HG03064 (cell line): Measurements from ENCODE around the gene TMEM229B.

Experiments used
- ATAC-seq: cut with Tn5 transposase; IDR thresholded peaks from one replicate; pipeline ENCODE4 v1.9.1; 2021; ENCODE audit warnings: low read depth; ENCODE audit not compliant: unreplicated experiment

The TMEM229B gene

DNA sequence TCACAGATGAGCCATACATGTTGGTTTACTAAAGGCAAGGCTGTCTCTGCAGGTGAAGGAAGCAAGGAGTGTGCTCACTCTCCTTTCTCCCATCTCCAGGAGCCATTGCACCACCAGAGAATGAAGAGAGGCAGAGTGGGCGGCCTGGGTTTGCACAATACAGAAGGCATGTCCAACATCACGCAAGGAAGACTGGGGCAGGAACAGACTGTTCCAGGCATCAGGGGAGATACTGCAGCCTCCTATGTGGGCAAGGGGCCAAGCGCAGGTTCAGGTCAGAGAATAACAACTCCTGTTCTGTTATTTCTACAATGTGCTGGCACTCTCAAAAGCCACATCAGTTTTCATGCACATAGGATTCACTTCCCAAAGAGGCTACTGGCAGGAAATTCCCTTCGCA lies 1.7 kb upstream of the TMEM229B start:
- ATAC-seq, result no peak

DNA sequence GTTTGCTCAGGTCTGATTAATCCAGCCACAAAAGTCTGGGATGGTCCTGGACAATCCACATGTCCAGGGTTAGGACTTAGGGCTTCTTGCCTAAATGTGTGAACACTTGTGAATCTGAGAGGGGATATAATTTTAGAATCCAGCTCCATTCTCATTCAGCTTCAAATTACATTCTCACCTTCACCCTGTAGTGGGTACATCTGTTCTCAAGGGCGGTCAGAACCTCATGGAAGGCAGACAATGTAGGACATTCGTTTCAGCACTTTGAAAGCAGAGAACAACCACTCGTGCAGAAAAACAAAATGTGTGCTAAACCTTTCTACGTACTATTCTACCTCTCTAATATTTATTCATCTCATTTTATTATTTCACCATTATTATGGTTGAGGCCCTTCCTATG lies 1.2 kb downstream of the TMEM229B start:
- no peak for ATAC-seq

DNA sequence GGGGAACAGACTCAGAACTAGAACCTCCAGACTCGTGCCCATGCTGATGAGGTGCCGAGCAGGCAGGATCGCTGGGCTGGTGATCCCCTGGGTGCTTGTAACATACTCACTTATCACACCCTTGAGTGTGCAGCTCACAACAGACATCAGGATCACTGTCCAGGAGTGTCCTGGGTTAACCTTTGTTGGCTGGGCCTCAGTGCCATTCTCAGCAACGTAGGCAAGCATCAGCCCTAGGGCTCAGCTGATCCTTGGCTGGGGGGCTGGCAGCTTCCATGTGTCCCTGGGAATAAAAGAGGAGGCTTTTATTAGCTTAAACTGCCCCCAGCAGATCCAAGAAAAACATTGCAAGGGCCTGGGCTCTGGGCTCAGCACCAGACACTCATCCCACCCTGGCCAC lies 1.6 kb downstream of the TMEM229B start:
- ATAC-seq, result no peak

DNA sequence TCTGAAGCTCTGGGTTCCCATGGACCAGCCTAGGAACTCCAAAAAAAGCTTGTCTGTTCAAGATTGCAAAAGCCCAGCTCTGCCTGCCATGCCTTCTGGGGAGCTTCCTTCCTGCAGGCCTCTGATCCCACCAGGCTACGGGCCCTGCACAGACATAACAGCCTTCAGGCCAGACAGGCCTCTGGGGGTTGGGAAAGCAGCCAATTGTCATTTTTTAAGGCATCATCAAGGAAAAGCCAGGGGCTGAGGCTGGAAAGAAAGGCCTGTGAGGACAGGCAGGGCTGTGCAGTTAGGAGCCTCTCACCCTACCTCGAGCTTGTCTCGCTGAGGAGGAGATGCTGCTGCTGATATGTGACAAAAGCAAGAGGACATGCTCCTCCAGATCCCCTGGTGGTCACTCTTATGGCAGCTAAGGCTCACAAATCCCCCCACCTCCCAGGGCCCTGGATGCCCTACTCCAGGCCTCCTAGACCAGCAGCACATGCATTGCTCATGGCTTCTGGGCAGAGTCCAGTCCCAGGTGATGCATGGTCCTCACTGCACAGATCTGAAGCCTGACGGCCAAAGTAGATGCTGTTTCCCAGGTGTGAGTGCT lies 2.9 kb downstream of the TMEM229B start:
- no peak for ATAC-seq

DNA sequence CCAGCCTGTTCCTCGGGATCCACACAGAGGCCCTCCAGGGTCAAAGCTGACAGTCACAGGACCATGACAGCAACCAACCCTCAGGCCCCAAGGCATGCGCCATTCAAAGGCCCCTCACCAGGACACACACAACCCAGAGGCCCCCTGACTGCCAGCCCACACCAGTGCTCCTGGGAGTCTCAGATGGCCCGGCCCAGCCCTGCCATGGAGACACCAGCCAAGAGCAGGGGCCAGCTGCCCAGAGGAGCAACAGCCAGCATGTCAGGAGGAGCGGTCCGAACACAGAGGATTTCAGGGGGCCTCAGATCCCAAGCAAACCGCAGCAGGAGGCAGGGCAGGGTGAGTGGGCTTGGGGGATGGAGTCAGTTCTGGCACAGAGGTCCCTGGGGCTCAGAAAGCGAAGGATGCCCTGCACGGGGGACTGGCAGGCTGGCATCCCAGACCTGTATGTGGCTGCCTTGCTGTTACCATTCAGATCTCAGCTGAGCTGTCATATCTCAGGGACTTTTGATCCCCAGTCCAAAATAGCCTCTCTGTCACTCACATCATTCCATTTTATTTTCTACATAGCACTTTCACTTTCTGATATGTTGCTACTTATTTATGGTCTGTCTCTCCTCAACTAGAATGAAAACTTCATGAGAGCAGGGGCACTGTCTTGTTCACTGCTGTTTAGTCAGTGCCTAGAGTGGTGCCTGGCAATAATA lies 4.8 kb downstream of the TMEM229B start:
- no peak for ATAC-seq

DNA sequence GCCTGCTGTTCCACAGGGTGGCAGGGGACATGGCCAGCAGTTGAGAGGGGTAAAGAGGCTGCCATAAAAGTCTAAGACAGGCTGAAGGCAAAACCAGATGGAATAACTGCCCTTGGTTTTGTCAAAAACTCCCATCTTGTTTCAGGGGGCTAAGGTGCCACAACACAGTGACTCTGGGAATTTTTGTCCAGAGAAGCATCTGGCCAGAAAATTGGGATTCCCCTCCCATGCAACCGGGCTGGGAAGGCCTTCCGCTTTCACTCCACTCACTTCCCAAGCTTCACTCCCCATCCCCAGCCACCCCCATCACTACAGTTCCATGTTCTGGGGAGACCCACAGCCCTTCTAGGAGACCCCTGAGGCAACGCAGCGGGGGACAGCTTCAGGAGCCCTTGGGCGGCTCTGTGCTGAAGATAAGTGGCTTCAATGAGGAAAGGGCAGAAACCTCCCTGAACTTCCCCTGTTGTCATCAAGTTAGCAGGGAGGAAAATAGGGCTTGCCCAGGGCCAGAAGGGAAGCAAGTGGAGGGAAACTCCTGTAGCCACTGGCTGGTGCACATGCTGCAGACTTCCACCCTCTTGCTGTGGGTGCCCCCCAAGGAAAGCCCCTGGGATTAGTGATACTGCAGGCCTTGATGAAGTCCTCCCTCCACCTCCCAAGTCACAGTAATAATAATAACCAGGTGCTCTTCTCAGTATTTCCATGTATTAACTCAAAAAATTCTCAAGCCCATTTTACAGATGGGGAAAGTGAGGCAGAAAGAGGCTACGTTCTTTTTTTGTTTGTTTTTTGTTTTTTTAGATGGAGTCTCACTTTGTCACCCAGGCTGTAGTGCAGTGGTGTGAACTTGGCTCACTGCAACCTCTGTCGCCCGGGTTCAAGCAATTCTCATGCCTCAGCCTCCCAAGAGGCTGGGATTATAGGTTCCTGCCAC lies 6.0 kb downstream of the TMEM229B start:
- ATAC-seq, result no peak

DNA sequence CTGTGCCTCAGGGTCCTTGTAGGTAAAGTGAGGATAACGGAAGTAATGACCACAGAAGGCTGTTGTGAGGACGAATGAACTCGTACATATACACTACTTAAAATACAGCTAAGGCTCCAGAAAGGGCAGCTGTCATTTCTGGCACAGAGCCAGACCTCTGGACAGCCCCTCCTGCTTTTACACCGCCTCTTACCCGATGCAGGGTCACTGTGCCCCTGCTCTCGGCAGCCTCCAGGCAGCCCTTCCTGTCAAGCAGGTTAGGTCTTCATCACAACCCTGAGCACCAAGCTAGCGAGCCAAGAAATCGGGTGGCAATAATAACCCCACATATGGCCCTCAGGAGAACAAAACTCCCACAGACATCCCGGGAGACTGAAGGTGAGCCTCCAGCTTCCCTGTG lies 8.5 kb downstream of the TMEM229B start:
- no peak for ATAC-seq

DNA sequence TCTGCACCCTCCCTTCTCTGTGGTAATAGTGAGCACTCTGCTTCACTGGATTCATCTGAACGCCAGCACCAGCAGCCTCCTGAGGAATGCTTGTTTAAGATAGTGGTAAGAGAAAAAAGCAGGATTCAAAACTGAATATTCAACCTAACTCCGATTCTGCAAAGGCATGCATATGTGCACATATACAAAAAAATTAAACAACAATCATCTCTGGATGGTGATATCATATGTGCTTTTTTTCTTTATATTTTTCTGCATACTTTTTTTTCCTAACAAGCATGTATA lies 9.8 kb downstream of the TMEM229B start:
- no peak for ATAC-seq

DNA sequence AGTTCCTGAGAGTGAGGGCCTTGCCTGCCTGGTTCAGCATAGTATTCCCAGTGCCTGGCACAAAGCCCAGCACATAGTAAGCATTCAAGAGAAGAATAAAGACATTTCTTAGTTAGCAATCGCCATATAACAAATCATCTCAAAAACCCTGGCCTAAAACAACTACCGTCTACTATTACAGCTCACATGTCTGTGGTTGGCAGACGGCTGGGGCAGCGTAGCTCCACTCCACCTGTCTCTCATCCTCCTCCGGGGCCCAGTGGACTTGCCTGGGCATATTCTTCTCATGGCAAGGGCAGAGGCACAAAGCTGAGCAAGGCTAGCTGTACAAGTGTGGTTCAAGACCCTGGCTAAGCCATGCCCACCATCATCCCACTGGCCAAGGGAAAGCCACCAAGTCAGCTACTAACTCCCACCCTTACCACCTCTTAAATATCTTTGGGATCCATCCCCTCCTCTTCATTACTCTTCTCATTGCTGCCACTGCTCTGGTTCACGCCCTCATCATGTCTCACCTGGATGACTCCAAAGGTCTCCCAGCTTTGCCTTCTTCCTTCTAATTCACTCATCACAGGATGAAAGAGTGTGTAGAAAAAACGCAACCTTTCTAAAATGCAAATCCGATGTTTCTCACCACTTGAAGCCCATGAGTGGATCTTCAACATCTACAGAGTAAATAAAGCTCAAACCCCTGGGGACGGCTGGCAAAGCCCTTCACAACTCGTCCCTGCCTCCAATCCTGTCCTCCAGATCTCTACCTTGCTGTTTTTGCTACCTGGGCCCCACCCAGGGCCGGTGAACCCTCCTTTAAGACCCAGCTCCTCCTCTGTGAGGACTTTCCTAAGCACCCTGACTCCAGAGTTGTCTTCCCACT lies 10.4 kb downstream of the TMEM229B start:
- ATAC-seq, result no peak

DNA sequence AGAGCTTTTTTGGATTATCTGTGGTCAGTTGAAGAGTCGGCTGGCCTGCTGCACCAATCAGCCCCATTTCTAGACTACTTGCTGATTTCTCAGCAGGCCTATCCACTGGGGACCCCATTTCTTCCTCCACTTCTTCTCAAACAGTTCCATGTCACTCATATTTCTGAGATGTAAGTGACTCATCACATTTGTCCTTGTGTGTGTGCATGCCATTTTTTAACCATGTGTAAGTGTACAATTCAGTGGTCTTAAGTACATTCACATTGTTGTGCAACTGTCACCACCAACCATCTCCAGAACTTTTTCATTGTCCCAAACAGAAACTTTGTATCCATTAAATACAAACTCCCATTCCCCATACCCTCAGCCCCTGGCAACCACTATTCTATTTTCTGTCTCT lies 14.2 kb downstream of the TMEM229B start:
- ATAC-seq, result no peak

DNA sequence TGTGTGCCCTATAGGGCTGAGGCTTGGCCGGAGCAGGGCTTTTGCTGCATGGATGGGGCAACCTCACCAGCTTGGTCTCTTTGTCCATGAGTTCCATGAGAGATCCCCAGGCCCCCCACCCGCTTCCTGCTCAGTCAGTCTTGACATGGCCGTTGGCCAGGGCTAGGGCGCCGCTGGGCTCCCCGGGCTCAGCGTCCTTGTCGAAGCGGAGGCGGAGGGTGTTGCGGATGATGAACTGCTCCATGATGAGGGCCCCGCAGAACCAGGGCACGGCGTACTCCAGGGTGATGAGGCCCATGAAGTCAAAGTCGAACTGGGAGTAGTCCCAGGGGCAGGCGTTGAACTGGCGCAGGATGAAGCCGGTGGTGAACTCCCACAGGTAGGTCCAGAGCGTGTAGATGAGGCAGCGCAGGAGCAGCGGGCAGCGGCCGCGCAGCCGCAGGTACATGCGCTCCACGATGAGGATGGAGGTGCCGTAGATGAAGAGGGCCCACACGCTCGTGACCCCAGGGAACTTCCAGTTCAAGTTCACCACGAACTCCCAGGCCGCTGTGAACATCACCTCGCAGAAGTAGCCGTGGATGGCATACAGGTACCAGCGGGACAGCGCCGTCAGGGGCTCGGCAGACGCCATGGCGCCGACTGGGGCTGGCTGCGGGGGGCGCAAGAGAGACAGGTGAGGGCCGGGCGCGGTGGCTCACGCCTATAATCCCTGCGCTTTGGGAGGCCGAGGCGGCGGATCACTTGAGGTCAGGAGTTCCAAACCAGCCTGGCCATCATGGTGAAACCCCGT lies 15.0 kb downstream of the TMEM229B start:
- no peak for ATAC-seq

DNA sequence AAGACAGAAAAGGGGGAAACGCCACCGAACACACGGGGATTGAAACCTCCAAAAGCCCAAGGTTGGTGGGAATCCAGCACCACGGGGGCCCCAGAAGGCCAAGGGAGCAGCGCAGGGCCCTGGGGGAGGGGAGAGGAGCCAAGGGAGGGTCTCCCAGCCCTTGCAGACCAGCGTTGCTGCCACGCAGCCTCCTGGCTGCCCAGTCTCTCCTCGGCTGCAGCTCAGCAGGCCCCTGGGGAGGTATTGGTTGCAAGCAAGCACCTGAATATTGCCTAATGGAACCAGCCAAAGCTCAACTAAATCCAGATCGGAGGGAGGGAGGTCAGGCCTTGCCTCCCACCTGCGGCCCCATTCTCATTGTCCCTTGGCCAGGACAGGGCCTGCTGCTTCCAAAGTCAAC lies 15.8 kb downstream of the TMEM229B start:
- no peak for ATAC-seq

DNA sequence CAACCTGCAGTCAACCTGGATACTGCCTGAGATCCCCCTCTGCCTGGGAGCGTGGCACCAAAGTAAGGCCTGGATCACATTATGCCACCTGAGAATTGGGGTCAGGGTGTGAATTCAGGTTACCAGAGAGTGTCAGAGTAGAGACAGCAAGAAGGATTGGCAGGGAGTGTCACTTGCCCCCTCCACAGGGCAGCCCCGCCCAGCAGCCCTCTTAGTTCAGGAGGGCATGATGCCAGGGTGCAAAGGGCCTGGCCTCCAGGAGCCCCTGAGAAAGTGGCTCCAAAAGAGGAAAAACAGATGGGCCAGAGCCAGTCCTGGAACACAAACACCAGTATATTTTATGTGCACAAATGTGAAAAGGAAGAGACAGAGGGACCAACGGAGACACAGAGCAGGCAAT lies 18.6 kb downstream of the TMEM229B start:
- ATAC-seq, result no peak

DNA sequence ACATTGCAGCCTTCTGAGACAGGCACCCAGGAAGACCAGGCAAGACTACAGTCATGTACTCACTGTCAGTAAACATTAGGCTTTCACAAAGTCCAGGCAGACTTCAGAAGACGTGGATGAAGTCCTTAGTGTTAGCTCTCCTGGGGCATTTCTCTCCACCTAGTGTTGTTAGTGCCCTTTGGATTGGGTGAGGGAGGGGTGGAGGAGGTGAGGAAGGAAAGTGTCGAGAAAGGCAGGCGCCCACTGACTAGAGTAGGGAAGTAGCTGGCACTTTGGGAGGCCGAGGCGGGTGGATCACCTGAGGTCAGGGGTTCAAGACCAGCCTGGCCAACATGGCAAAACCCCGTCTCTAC lies 20.2 kb downstream of the TMEM229B start:
- ATAC-seq, result no peak

DNA sequence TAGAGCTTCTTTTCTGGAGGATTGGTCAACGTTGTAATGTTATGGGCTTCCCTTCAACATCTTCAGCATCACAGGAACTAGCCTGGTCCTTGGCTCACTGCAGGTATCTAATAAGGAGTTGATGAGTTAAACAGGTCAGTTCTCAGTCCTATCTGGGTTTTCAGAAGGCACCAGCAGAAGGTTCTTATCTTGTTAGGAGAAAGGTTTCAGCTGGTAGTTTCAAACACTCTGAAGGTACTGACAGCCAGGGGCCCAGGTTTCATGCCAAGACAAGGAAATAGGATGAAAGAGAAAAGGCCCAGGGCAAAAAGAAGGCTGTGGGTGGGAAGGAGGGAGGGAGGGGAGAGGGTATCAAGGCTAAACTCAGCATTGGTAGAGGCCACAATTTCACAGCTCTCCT lies 21.4 kb downstream of the TMEM229B start:
- no peak for ATAC-seq

DNA sequence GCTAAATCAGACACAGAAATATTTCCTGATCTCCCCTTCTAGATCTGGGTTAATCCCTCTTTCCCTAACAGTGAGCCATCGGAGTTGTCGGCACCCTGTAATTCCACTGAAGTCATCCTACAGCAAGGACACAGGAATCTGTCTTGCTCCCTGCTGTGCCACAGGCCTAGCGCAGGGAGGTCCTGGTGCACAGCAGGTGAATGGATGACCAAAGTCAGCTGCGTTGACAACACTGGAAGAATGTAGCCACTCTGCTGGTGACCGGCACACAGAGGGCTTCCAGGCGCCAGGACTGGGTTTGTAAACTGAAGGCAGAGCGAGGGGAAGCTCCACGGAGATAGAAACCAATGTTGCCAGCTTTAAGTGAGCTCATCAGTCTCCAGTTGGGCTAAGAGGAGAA lies 23.6 kb downstream of the TMEM229B start:
- ATAC-seq, result no peak

DNA sequence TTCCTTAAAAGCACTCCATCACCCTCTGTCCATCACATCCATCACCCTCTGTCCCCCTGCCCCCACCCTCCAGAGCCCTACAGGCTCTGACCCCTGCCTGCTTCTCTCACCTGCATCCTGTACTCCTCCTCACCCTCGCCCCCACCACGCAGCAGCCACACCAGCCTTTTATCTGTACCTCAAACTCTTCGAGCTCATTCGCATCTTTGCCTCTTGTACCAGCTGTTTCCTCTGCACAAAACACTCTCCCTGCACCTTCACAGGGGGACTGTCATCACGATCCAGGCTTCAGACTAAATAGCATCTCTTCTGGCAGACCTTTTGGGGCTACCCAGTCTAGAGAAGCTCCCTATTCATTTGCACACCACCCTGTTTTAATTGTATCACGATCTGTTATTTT lies 24.1 kb downstream of the TMEM229B start:
- ATAC-seq, result no peak

DNA sequence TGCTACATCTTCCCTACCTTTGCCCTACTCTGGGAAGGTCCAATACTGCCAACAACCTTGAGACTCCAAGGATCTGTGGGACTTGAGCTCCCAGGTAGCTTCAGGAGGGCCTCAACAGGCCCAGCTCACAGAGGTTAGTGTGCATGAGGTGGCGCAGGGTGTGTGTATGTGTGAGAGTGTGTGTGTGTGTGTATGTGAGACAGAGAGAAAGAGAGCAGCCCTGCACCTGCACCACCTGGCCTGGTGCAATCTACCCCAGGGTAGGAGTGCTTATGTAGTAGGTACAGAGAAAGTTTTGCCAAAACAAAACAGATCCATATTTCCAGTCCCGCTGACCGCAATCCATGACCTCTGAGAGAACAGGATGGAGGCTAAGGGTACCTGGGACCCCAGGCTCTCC lies 24.6 kb downstream of the TMEM229B start:
- ATAC-seq, result no peak

DNA sequence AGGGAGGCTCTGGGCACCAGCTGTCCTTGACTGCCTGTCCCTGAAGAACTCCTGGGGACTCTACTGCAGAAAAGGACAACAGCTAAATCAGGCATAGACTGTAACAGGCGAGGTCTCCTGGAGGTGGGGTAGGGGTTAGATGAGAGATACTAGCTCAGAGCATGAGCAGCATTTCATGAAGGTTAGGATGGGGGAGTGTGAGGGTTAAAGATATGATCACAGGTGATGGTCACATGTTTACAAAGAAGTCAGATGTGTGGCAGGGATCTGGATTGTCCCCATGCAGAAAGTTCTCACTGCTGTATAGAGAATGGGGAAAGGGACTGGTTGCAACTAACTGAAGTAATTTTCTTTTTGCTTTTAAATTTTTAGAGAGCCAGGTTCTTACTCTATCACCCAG lies 26.5 kb downstream of the TMEM229B start:
- no peak for ATAC-seq

DNA sequence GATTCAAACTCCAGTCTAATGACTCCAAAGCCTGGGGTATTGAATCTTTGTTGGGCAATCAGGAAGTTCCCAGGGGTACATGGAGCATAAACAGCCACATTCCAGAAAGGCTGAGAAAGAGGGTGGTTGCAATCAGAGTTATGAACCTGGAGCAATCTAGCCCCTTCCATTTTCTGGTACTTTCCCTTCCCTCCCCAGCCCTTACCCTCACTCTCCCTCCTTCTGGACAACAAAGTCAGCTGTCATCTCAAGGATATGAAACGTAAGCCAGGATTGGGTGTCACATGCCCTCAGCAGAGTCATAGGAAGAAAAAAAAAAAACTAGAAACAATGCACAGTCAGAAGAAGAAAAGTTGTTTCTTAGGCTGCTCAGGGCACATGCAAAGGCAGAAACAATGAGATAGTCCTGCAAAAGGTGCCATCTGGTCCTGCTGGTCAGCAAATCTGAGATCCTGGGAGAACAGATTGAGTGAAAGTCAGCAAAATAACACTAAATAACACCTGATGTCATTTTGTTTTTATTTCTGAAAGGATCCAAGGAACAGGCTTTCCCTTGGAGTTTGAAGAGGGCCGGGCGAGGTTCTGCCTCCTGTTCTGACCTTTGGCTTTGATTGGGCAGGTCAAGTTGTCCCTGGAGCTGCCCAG lies 27.1 kb downstream of the TMEM229B start:
- no peak for ATAC-seq
